Measurements from ENCODE around the gene PHYH. TPM values are rescaled to one million over a fixed set of nuclear protein-coding genes. Genes with fewer than 3 reads are reported as not detected.
"Not testable (repeated sequence)": the region's sequence is repeated elsewhere in the genome, so short reads cannot be mapped to it uniquely, and the experiment has no call there.

Gene PHYH
- total RNA-seq, 1 donor from 2014 or later, result 37.1 TPM

- no peak overlapping the region for H3K4me3 ChIP-seq (ENCODE audit: low read length in 3 of 3)
- H3K36me3 ChIP-seq (ENCODE audit: control insufficient read depth in 3 of 3, insufficient read depth in 3 of 3, low read length in 3 of 3), result no peaks in the 10 kb centered on the region
- no peaks in the 10 kb centered on the region for H3K27me3 ChIP-seq (ENCODE audit: control insufficient read depth in 3 of 3, insufficient read depth in 3 of 3, low read length in 3 of 3)
- no peak overlapping the region for H3K27ac ChIP-seq (ENCODE audit: low read depth, low read length)
- H3K9ac ChIP-seq (ENCODE audit: low read depth in 1 of 3, low read length in 3 of 3), result no peak overlapping the region
- H3K9me3 ChIP-seq (ENCODE audit: control insufficient read depth in 3 of 3, low read length in 3 of 3), result no peaks in the 10 kb centered on the region
- H3K4me1 ChIP-seq (ENCODE audit: control insufficient read depth in 3 of 3, insufficient read depth in 3 of 3, low read length in 3 of 3), result peaks cover 5 to 8% (median 6%) of the 10 kb centered on the region in 3 donors
Measured at GRCh38 chr10:13306103-13306502, 6.2 kb upstream of the PHYH start.

- Histone ChIP-seq H3K9me3 (ENCODE audit: control insufficient read depth in 3 of 3, low read length in 3 of 3) (no peaks in the 10 kb centered on the region), H3K9ac (ENCODE audit: low read depth in 1 of 3, low read length in 3 of 3) (peak overlapping the region in 2 of 3 donors; percentile 38 to 88), H3K27ac (ENCODE audit: low read depth, low read length) (no peak overlapping the region), H3K4me3 (ENCODE audit: low read length in 3 of 3) (no peak overlapping the region), H3K4me1 (ENCODE audit: control insufficient read depth in 3 of 3, insufficient read depth in 3 of 3, low read length in 3 of 3) (peaks cover 8 to 22% (median 11%) of the 10 kb centered on the region in 3 donors), H3K36me3 (ENCODE audit: control insufficient read depth in 3 of 3, insufficient read depth in 3 of 3, low read length in 3 of 3) (no peaks in the 10 kb centered on the region), H3K27me3 (ENCODE audit: control insufficient read depth in 3 of 3, insufficient read depth in 3 of 3, low read length in 3 of 3) (no peaks in the 10 kb centered on the region)
Measured at GRCh38 chr10:13302821-13303555, 3.1 kb upstream of the PHYH start.

GRCh38 chr10:13298748-13299436 is 972 bp downstream of the PHYH start:
- Histone ChIP-seq H3K4me3 (ENCODE audit: low read length in 3 of 3) (peak overlapping the region; percentile 71 to 80 (median 72)), H3K36me3 (ENCODE audit: control insufficient read depth in 3 of 3, insufficient read depth in 3 of 3, low read length in 3 of 3) (peaks cover 9 to 15% (median 14%) of the 10 kb centered on the region in 3 donors), H3K27ac (ENCODE audit: low read depth, low read length) (peak overlapping the region; percentile 99), H3K4me1 (ENCODE audit: control insufficient read depth in 3 of 3, insufficient read depth in 3 of 3, low read length in 3 of 3) (peaks cover 8 to 22% (median 11%) of the 10 kb centered on the region in 3 donors), H3K9me3 (ENCODE audit: control insufficient read depth in 3 of 3, low read length in 3 of 3) (no peaks in the 10 kb centered on the region), H3K9ac (ENCODE audit: low read depth in 1 of 3, low read length in 3 of 3) (peak overlapping the region; percentile 93 to 99 (median 99)), H3K27me3 (ENCODE audit: control insufficient read depth in 3 of 3, insufficient read depth in 3 of 3, low read length in 3 of 3) (no peaks in the 10 kb centered on the region)

GRCh38 chr10:13296476-13296875 is 3.4 kb downstream of the PHYH start:
- peaks cover 16 to 31% (median 29%) of the 10 kb centered on the region in 3 donors for H3K36me3 ChIP-seq (ENCODE audit: control insufficient read depth in 3 of 3, insufficient read depth in 3 of 3, low read length in 3 of 3)
- H3K4me1 ChIP-seq (ENCODE audit: control insufficient read depth in 3 of 3, insufficient read depth in 3 of 3, low read length in 3 of 3), result peaks cover 5 to 14% (median 6%) of the 10 kb centered on the region in 3 donors
- H3K27me3 ChIP-seq (ENCODE audit: control insufficient read depth in 3 of 3, insufficient read depth in 3 of 3, low read length in 3 of 3), result no peaks in the 10 kb centered on the region
- no peak overlapping the region for H3K4me3 ChIP-seq (ENCODE audit: low read length in 3 of 3)
- no peak overlapping the region for H3K27ac ChIP-seq (ENCODE audit: low read depth, low read length)
- H3K9ac ChIP-seq (ENCODE audit: low read depth in 1 of 3, low read length in 3 of 3), result no peak overlapping the region
- H3K9me3 ChIP-seq (ENCODE audit: control insufficient read depth in 3 of 3, low read length in 3 of 3), result no peaks in the 10 kb centered on the region

GRCh38 chr10:13294784-13295183 is 5.1 kb downstream of the PHYH start:
- Histone ChIP-seq H3K27me3 (ENCODE audit: control insufficient read depth in 3 of 3, insufficient read depth in 3 of 3, low read length in 3 of 3) (no peaks in the 10 kb centered on the region), H3K36me3 (ENCODE audit: control insufficient read depth in 3 of 3, insufficient read depth in 3 of 3, low read length in 3 of 3) (peaks cover 21 to 40% (median 39%) of the 10 kb centered on the region in 3 donors), H3K4me3 (ENCODE audit: low read length in 3 of 3) (no peak overlapping the region)

GRCh38 chr10:13291821-13292773 is 7.8 kb downstream of the PHYH start:
- Histone ChIP-seq H3K36me3 (ENCODE audit: control insufficient read depth in 3 of 3, insufficient read depth in 3 of 3, low read length in 3 of 3) (peaks cover 41 to 59% (median 51%) of the 10 kb centered on the region in 3 donors), H3K9ac (ENCODE audit: low read depth in 1 of 3, low read length in 3 of 3) (no peak overlapping the region), H3K9me3 (ENCODE audit: control insufficient read depth in 3 of 3, low read length in 3 of 3) (no peaks in the 10 kb centered on the region), H3K27me3 (ENCODE audit: control insufficient read depth in 3 of 3, insufficient read depth in 3 of 3, low read length in 3 of 3) (no peaks in the 10 kb centered on the region), H3K27ac (ENCODE audit: low read depth, low read length) (no peak overlapping the region), H3K4me1 (ENCODE audit: control insufficient read depth in 3 of 3, insufficient read depth in 3 of 3, low read length in 3 of 3) (no peaks in the 10 kb centered on the region), H3K4me3 (ENCODE audit: low read length in 3 of 3) (no peak overlapping the region)

More at GRCh38 chr10:13294784-13295183, 5.1 kb downstream of the PHYH start:
- Histone ChIP-seq H3K4me1 (ENCODE audit: control insufficient read depth in 3 of 3, insufficient read depth in 3 of 3, low read length in 3 of 3) (peaks cover 0 to 5% (median 2%) of the 10 kb centered on the region in 3 donors), H3K27ac (ENCODE audit: low read depth, low read length) (no peak overlapping the region), H3K9me3 (ENCODE audit: control insufficient read depth in 3 of 3, low read length in 3 of 3) (no peaks in the 10 kb centered on the region), H3K9ac (ENCODE audit: low read depth in 1 of 3, low read length in 3 of 3) (no peak overlapping the region)

- H3K9me3 ChIP-seq (ENCODE audit: control insufficient read depth in 3 of 3, low read length in 3 of 3), result no peaks in the 10 kb centered on the region
- H3K27ac ChIP-seq (ENCODE audit: low read depth, low read length), result no peak overlapping the region
- H3K27me3 ChIP-seq (ENCODE audit: control insufficient read depth in 3 of 3, insufficient read depth in 3 of 3, low read length in 3 of 3), result no peaks in the 10 kb centered on the region
- no peak overlapping the region for H3K4me3 ChIP-seq (ENCODE audit: low read length in 3 of 3)
- no peaks in the 10 kb centered on the region for H3K4me1 ChIP-seq (ENCODE audit: control insufficient read depth in 3 of 3, insufficient read depth in 3 of 3, low read length in 3 of 3)
- H3K9ac ChIP-seq (ENCODE audit: low read depth in 1 of 3, low read length in 3 of 3), result no peak overlapping the region
- H3K36me3 ChIP-seq (ENCODE audit: control insufficient read depth in 3 of 3, insufficient read depth in 3 of 3, low read length in 3 of 3), result peaks cover 45 to 69% (median 57%) of the 10 kb centered on the region in 3 donors
Measured at GRCh38 chr10:13291061-13291460, 8.8 kb downstream of the PHYH start.

- no peak overlapping the region for H3K4me3 ChIP-seq (ENCODE audit: low read length in 3 of 3)
- no peak overlapping the region for H3K27ac ChIP-seq (ENCODE audit: low read depth, low read length)
- no peak overlapping the region for H3K9ac ChIP-seq (ENCODE audit: low read depth in 1 of 3, low read length in 3 of 3)
- no peaks in the 10 kb centered on the region for H3K9me3 ChIP-seq (ENCODE audit: control insufficient read depth in 3 of 3, low read length in 3 of 3)
- H3K27me3 ChIP-seq (ENCODE audit: control insufficient read depth in 3 of 3, insufficient read depth in 3 of 3, low read length in 3 of 3), result no peaks in the 10 kb centered on the region
- H3K4me1 ChIP-seq (ENCODE audit: control insufficient read depth in 3 of 3, insufficient read depth in 3 of 3, low read length in 3 of 3), result no peaks in the 10 kb centered on the region
- H3K36me3 ChIP-seq (ENCODE audit: control insufficient read depth in 3 of 3, insufficient read depth in 3 of 3, low read length in 3 of 3), result peaks cover 45 to 80% (median 60%) of the 10 kb centered on the region in 3 donors
Measured at GRCh38 chr10:13284050-13284449, 15.8 kb downstream of the PHYH start.

GRCh38 chr10:13282348-13282747 is 17.5 kb downstream of the PHYH start:
- not testable (repeated sequence) for H3K27me3 ChIP-seq (ENCODE audit: control insufficient read depth in 3 of 3, insufficient read depth in 3 of 3, low read length in 3 of 3); H3K27ac ChIP-seq (ENCODE audit: low read depth, low read length); H3K4me3 ChIP-seq (ENCODE audit: low read length in 3 of 3); H3K4me1 ChIP-seq (ENCODE audit: control insufficient read depth in 3 of 3, insufficient read depth in 3 of 3, low read length in 3 of 3); H3K9me3 ChIP-seq (ENCODE audit: control insufficient read depth in 3 of 3, low read length in 3 of 3); H3K9ac ChIP-seq (ENCODE audit: low read depth in 1 of 3, low read length in 3 of 3)
- H3K36me3 ChIP-seq (ENCODE audit: control insufficient read depth in 3 of 3, insufficient read depth in 3 of 3, low read length in 3 of 3), result peaks cover 34 to 70% (median 56%) of the 10 kb centered on the region in 3 donors

All from skeletal muscle tissue (tissue), 4 donors.